Activated CD4-positive, alpha-beta T cell treated with anti-CD3 and anti-CD28 coated beads, Interleukin-2, amount 50 U/mL, for 4 hours (primary cell): ENCODE data around the gene MED16.
"Not testable (repeated sequence)": the region's sequence is repeated elsewhere in the genome, so short reads cannot be mapped to it uniquely, and the experiment has no call there.

Experiments used
- DNase-seq, 2 experiments: peaks; one replicate each; pipeline ENCODE4 v3.0.0-alpha.2; 2020

The MED16 gene

DNA sequence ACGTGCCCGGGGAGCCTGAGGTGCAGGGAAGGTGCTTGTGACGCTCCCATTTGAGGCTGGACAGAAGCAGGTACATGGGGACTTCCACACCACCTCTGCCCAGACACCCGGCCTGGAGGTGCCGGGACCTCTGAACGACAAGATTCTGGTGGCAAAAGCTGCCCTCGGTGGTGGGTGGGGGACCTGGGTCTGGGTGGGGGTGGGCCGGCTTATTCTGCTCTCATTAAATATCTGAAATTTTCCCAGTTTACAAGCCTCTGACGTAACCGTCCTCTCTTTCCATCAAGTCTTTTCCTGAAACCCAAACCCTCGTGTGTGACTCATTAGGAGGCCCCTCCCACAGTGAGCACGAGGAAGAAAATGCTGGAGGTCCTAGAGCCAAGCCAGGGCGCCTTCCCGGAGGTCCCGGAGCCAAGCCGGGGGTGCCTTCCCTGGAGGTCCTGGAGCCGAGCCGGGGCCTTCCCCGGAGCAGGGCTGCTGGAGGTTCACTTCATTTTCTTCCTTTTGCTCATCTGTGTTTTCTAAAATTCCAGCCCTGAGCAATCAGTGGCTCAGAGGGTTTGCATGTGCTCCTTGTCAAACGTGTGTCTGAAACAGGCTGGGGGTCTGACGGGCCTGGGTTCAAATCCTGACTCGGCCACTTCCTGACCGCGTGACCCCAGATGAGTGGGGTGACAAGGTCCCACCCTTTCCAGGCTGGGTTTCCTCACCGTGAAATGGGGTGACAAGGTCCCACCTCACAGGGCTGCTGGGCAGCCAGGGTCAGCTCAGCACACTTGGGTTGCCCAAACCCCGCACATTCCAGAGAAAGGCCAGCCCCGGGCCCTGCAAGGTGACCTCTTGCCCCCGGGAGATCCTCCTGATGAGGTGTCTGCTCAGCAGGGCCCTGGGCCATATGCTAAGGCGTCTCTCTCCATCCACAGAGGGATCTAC lies 23.5 kb downstream of the MED16 start:
- DNase-seq, result no peak

DNA sequence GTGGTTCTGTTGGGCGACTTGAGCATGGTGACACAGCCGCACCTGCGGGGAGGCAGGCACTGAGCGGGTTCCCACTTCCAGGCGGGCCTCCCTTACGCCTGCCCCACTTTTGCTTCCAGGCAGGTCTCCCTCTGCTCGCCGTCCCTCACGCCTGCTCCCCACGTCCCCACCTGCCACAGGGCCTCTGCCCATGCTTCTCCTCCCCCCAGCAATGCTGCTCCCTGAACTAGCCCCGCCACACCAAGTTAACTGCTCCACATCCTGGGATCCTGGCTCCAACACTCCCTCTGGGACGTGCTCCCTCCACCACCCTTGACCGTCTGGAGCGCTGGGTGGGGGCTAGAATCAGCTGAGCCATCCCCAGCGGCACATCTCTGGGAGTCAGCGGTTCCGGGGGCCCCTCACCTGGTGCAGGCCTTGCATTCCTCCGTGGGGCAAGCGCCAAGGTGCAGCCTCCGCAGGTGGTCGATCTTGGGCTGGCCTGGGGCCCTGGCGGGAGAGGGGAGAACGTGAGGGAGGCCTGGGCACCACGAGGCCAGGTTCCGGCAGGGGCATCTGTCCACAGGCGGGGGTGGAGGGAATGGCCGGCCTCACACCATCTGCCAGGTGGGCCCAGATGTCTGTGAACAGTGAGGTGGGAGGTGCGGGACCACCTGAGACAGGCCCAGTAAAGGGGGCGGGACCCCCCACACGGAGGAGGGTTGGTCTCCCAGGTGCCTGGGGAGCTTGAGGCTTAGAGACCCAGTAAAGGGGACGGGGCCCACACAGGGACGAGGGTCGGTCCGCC lies 24.3 kb downstream of the MED16 start:
- DNase-seq, result no peak

DNA sequence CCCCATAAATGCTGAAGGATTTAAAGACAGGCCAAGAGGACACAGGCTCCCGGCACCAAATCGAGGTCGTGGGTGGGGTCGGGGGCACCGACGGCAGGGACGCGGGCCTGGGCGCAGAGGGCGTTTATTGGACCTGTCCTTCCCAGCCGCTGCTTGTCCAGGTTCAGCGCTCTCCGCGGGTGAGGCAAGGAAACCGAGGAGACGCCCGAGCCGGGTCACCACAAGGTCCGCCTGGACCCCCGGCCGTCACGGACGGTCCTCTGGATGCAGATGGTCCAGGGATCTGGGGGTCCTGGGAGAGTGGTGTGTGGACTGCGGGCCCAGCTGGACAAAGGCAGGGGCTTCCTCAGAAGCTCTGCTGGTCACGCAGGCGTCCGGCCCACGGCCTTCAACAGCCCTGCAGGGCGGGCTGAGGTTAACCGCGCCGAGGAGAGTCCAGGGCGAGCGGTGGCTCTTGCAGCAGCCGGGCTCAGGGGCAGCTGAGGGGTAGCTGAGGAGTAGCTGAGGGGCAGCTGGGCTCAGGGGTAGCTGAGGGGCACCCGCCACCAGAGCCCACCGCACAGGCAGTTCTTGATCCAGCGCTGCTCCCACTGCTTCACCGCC lies 25.0 kb downstream of the MED16 start:
- no peak for DNase-seq

DNA sequence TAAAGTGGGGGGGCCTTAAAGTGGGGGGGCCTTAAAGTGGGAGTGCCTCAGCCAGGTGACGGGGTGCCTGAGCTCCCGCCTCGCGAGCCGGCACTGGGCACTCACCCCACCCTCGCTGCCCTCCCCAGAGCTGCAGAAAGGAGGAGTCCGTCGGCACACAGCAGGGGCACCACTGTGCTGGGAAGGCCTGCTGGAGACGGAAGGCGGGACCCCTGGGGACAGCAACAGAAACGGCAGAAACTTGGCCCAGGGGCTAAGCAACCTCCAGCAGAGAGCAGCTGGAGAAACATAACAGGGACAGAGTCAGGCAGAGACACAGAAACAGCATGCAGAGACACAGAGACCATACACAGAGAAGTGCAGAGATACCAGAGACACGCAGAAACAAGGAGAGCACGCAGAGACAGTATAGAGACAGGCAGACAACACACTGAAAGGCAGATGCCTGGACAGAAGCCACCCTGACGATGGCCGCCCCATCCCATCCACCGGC lies 25.6 kb downstream of the MED16 start:
- DNase-seq, result no peak

DNA sequence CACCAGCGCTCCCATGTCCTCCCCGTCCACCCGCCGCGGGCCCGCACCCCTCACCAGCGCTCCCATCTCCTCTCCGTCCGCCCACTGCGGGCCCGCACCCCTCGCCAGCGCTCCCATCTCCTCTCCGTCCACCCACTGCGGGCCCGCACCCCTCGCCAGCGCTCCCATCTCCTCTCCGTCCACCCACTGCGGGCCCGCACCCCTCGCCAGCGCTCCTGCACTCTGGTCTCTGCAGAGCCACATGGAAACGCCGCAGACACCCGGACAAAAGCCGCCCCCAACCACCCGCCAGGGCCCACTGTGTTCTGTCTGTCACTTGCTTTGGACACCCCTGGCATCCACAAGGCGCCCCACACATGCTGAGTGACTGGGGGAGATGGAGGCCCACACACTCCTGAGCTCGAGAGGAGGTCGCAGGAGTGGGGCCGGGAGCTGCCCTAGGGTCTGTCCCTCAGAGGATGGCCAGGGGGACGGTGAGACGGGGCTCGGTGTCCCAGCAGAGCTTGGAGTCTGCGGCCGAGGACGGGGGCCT lies 26.2 kb downstream of the MED16 start:
- no peak for DNase-seq

DNA sequence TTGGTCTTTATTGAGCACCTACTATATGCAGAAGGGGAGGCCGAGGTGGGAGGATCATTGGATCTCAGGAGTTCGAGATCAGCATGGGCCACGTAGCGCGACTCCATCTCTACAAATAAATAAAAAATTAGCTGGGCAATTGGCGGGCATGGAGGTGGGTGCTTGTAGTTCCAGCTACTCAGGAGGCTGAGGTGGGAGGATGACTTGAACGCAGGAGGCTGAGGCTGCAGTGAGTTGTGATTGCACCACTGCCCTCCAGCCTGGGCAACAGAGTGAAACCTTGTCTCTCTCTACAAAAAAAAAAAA lies 29.7 kb downstream of the MED16 start:
- no peak for DNase-seq

DNA sequence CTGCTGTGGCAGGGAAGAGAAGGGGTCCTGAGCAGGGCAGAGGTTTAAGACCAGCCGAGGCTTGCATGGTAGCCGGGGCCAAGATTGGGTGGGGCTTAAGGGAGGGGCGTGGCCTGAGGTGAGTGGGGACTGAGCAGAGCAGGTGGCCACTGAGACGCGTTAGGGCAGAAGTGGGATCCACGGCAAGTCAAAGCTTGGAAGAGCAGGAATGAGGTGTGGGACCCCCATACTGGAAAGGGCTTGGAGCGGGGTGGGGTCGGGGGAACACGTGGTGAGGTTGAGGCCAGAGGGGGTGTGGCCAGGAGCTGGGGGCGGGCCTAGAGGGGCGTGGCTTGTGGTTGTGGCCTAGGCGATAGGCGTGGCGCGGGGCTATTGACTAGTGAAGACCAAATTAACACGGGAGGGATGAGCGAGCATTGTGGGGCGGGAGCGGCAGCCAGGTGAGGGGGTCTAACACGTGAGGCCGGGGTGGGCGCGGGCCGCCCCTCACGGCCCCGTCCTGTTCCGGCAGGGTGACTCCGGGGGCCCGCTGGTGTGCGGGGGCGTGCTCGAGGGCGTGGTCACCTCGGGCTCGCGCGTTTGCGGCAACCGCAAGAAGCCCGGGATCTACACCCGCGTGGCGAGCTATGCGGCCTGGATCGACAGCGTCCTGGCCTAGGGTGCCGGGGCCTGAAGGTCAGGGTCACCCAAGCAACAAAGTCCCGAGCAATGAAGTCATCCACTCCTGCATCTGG lies 30.2 kb downstream of the MED16 start:
- peak; percentile 73 to 74 for DNase-seq

DNA sequence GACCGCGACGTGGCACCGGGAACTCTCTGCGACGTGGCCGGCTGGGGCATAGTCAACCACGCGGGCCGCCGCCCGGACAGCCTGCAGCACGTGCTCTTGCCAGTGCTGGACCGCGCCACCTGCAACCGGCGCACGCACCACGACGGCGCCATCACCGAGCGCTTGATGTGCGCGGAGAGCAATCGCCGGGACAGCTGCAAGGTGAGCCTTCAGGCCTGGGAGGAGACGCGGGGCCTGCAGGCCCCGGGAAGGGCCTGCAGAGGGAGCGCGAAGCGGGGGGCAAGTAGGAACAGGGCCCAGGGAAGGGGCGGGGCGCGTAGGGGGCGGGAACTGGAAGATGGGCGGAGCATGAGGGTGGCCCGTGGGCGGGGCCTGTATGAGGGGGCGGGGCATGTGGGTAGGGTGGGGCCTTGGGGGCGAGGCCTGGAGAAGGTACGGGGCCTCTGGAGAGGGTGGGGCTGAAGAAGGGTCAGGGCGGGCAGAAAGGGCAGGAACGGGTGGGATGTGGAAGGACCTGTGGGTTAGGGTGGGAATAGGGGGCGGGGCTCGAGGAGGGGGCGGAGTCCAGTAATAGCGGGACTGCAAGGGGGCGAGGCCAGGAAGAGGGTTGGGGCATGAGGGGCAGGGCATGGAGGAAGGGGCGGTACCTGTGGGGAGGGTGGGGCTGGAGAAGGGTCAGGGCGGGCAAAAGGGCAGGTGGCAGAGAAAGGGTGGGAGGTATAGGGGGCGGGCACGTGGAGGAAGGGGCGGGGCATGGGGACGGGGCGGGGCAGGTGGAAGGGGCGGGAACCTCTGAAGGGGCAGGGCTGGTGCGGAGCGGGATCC lies 31.0 kb downstream of the MED16 start:
- peak; percentile 60 to 63 for DNase-seq

DNA sequence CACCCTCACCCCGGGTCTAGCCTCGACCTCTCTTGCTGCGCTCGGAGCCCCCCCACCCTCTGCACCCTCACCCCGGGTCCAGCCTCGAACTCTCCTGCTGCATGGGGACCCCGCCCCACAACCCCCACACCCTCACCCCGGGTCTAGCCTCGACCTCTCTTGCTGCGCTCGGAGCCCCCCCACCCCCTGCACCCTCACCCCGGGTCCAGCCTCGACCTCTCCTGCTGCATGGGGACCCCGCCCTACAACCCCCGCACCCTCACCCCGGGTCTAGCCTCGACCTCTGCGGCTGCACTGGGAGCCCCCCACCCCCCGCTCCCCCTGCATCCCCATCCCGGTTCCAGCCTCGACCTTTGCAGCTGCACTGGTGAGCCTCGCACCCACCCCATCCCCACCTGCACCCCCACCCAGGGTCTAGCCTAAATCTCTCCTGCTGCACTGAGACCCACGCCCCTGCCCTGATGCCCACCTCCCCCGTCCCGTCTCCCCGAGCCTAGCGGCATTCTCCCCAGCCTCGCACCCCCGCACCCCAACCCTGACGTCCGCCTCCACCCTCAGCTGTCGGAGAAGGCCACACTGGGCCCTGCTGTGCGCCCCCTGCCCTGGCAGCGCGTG lies 31.7 kb downstream of the MED16 start:
- DNase-seq, result no peak

DNA sequence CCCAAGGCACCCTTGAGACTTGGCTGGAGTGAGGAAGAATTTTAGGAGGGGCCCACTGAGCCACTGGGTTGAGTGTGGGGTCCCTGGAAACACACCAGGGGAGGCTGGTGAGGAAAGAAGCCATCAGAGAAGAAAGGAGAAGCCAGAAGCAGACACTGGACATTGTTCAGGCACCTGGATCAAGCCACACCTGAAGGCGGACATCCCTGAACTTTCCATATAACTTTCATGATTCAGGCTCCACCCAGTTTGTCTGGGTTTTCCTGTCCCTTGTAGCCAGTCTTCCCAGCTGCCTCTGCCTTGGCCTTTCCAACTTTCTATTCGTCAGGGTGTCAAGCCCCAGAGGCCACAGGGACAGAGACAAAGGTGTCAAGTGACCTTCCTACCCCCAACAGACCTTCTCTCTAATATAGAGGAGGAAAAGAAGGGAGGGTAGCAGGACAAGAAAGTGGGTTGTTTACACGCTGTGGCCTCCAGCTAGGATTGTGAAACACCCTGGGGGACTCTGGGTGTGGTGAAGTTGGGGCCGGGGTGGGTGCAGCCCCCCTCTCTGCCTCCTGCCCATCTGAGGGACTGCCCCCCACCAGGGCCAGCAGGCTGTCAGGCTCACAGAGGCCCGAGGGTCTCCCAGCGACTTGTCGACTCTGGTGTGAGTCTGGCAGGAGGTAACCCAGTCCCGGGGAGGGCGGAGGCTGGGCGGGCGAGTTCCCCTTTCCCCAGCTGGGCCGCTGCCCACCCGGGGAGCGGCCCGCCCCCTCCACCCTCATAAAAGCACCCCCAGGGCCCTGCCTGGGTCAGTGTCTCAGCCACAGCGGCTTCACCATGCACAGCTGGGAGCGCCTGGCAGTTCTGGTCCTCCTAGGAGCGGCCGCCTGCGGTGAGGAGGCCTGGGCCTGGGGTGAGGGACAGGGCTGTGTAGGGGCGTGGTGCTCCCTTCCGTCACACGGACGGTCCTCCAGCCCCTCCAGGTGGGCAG lies 33.8 kb downstream of the MED16 start, which contains the start of gene CFD:
Gene CFD, plus strand, starts transcription at position 797 of the 976 bp plus-strand sequence. Its CDS starts 26 bp downstream, at position 823.
- DNase-seq, result no peak

DNA sequence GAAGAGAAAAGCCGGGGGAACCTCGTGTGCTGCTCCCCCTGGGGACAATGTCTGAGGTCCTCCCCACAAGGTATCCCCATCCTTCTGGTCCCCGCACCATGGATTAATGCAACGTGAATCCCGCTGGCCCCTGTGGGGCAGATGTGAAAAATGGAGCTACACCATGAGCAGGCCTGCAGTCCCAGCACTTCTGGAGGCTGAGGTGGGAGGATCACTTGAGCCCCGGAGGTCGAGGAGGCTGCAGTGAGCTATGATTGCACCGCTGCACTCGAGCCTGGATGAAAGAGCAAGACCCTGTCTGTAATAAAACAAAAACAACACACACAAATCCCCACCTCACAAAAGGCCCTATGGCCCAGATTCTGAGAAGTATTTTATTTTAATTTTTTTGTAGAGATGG lies 34.7 kb downstream of the MED16 start:
- DNase-seq, result no peak

DNA sequence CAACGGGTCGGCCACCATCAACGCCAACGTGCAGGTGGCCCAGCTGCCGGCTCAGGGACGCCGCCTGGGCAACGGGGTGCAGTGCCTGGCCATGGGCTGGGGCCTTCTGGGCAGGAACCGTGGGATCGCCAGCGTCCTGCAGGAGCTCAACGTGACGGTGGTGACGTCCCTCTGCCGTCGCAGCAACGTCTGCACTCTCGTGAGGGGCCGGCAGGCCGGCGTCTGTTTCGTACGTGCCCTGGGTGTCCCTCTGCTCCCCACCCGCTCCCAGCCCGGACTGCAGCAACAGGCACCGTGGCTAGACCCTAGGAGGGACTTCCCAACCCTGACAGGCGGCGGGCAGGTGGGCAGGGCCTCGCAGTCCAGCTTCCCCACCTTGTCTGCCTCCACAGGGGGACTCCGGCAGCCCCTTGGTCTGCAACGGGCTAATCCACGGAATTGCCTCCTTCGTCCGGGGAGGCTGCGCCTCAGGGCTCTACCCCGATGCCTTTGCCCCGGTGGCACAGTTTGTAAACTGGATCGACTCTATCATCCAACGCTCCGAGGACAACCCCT lies 37.3 kb downstream of the MED16 start:
- no peak for DNase-seq

DNA sequence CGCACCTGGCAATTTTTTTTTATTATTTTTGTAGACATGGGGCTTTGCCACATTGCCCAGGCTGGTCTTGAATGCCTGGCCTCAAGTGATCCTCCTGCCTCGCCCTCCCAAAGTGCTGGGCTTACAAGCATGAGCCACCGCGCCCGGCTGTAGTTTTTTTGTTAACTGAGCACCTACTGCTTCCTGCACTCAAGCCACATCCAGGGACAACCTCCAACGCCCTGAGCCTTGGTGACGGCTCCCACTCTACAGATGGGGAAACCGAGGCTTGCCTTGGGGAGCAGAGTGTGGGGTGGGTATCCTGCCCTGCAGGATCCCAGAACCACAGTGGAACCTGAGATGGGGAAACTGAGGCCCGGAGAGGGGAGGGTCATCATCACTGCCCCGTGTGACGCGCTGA lies 37.8 kb downstream of the MED16 start:
- DNase-seq, result no peak

DNA sequence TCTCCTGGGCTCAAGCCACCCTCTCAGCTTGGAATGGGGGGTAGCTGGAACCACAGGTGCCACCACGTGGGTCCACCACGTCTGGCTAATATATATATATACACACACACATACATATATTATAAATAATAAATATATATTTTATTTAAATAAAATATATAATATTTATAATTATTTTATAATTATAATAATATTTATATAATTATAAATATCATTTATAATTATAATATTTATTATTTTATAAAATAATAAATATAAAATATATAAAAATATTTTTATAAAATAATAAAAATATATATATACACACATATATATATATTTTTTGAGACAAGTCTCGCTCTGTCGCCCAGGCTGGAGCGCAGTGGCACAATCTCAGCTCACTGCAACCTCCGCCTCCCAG lies 38.4 kb downstream of the MED16 start:
- no peak for DNase-seq

DNA sequence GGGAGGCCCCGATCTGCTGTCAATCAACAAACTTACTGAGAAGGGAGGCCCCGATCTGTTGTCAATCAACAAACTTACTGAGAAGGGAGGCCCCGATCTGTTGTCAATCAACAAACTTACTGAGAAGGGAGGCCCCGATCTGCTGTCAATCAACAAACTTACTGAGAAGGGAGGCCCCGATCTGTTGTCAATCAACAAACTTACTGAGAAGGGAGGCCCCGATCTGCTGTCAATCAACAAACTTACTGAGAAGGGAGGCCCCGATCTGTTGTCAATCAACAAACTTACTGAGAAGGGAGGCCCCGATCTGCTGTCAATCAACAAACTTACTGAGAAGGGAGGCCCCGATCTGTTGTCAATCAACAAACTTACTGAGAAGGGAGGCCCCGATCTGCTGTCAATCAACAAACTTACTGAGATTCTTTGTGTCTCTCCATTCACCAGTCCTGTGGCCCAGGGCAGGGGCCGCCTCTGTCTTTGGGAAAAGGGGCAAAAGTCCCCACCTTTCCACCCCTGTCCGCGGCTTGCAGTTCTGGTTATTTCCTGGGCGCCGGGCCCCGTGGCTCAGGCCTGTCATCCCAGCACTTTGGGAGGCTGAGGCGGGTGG lies 39.3 kb downstream of the MED16 start:
- not testable (repeated sequence) for DNase-seq

DNA sequence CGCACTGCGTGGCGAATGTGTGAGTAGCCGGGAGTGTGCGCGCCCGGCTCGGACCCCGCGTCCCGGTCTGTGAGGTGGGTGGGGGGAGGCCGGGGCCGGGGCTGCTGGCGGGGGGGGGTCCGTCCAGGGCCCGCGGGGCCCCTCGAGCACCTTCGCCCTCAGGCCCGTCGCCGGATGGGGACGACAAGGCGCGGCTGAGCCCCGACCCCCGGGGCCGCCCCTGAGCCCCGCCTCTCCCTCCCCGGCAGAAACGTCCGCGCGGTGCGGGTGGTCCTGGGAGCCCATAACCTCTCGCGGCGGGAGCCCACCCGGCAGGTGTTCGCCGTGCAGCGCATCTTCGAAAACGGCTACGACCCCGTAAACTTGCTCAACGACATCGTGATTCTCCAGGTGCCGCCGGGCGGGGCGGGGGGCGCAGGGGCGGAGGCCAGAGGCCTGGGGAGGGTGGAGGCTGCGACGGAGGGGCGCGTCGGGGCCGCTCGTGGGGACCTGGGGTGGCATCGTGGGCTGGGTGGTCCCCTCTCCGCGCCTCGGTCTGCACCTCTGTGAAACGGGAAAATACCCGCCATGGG lies 39.9 kb downstream of the MED16 start:
- DNase-seq, result no peak

DNA sequence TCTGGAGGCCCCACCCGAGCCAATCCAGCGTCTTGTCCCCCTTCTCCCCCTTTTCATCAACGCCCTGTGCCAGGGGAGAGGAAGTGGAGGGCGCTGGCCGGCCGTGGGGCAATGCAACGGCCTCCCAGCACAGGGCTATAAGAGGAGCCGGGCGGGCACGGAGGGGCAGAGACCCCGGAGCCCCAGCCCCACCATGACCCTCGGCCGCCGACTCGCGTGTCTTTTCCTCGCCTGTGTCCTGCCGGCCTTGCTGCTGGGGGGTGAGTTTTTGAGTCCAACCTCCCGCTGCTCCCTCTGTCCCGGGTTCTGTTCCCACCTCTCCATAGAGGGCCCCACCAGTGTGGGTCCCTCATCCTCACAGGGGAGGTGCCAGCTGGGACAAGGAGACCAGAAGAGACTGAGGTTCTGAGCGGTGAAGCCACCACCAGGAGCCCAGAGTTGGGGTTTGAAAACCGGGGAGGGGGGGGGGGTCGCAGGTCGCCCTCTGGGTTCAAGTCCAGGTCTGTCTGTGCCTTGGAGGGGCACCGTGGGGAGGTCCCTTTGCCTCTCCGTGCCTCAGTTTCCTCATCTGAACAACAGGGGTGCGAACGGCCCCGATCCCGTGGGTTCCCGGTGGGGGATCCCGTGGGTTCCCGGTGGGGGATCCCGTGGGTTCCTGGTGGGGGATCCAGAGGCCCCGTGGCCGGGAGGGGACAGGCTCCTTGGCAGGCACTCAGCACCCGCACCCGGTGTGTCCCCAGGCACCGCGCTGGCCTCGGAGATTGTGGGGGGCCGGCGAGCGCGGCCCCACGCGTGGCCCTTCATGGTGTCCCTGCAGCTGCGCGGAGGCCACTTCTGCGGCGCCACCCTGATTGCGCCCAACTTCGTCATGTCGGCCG lies 40.6 kb downstream of the MED16 start, which contains the start of gene ELANE:
Gene ELANE, plus strand, starts transcription at position 168 of the 878 bp plus-strand sequence. Its CDS starts 26 bp downstream, at position 194.
- DNase-seq, result no peak

DNA sequence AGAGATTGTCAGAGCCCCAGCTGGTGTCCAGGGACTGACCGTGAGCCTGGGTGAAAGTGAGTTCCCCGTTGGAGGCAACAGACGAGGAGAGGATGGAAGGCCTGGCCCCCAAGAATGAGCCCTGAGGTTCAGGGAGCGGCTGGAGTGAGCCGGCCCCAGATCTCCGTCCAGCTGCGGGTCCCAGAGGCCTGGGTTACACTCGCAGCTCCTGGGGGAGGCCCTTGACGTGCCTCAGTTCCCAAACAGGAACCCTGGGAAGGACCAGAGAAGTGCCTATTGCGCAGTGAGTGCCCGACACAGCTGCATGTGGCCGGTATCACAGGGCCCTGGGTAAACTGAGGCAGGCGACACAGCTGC lies 42.0 kb downstream of the MED16 start:
- no peak for DNase-seq
